ENCODE data around the gene IFT25.

GRCh38 chr1:53891018-53891417 is 54.5 kb downstream of the IFT25 start:
- TF ChIP-seq POLR2AphosphoS5 (IDR thresholded peaks at IDR 0.05; ENCODE audit: insufficient read depth, low read depth, low read length) (no peak), JUN (IDR thresholded peaks at IDR 0.05; ENCODE audit: borderline replicate concordance, insufficient read depth, insufficient read length, low read depth) (no peak), CTCF (IDR thresholded peaks at IDR 0.05; ENCODE audit: extremely low read depth in 1 of 2, insufficient read depth in 1 of 2, low read depth in 1 of 2, low read length in 2 of 2) (no peak), MAX (IDR thresholded peaks at IDR 0.05; ENCODE audit: insufficient read depth, insufficient read length) (no peak), EZH2 (IDR thresholded peaks at IDR 0.05; ENCODE audit: borderline replicate concordance, low read depth, low read length, severe bottlenecking) (no peak), POLR2A (IDR thresholded peaks at IDR 0.05; ENCODE audit: low read depth, low read length) (no peak)

All from endothelial cell of umbilical vein (primary cell).